B cell (primary cell): ENCODE results near the gene UNC119. TPM values are rescaled to one million over a fixed set of nuclear protein-coding genes. Genes with fewer than 3 reads are reported as not detected.

Experiments used
- ATAC-seq: fragments of 200-7000 bp; cut with Tn5 transposase; one replicate; pipeline ENCODE4 v1.10.0; 2021; ENCODE audit warnings: low read depth, mild to moderate bottlenecking, moderate number of reproducible peaks, moderate library complexity
- CTCF ChIA-PET: fragments of 350-600 bp; sonication (Branson Sonifier 250); formaldehyde crosslinking; loops from one replicate; lab custom pipeline; 2021; ENCODE audit warnings: antibody characterized with exemption, inconsistent platforms; lab: Charles Lee
- POLR2A ChIA-PET: fragments of 350-600 bp; sonication (Branson Sonifier 250); formaldehyde crosslinking; loops from one replicate; lab custom pipeline; 2021; ENCODE audit warnings: antibody characterized with exemption; lab: Charles Lee
- DNase-seq: peaks from one replicate; pipeline ENCODE4 v3.0.0; 2013
- H2AFZ ChIP-seq: 2 replicates; pipeline ENCODE4 v1.6.1; 2012; ENCODE audit warnings: mild to moderate bottlenecking, low read depth, low read length; ENCODE audit not compliant: insufficient read depth, poor library complexity, severe bottlenecking
- H3K27ac ChIP-seq, 2 donors: 1 replicate in 1 of 2; 2 replicates in 1 of 2; pipeline ENCODE4 v1.5.1; 2012 to 2013; ENCODE audit warnings: low read length in 2 of 2, mild to moderate bottlenecking in 2 of 2, moderate library complexity in 1 of 2
- H3K27me3 ChIP-seq, 4 experiments: fragments of 200-600 bp in 1 of 4; sonication (generic) in 1 of 4; replicated peaks in 1 of 4; 1 replicate in 2 of 4; 2 replicates in 2 of 4; pipeline versions ENCODE4 v1.6.1 to v1.7.0; 2013 to 2016; ENCODE audit warnings: low read length in 3 of 4, mild to moderate bottlenecking in 2 of 4, mixed read lengths in 1 of 4, moderate library complexity in 1 of 4; ENCODE audit not compliant: insufficient read depth in 4 of 4, control insufficient read depth in 3 of 4; ENCODE audit errors: control extremely low read depth in 1 of 4
- H3K36me3 ChIP-seq, 2 experiments: replicated peaks in 1 of 2; 1 replicate in 1 of 2; 2 replicates in 1 of 2; pipeline versions ENCODE4 v1.6.1 to v1.7.1; 2013; ENCODE audit warnings: low read length in 1 of 2; ENCODE audit not compliant: insufficient read depth in 2 of 2, control insufficient read depth in 1 of 2; ENCODE audit errors: control extremely low read depth in 1 of 2, extremely low read depth in 1 of 2
- H3K4me1 ChIP-seq, 2 donors: fragments of 200-600 bp in 1 of 2; sonication (generic) in 1 of 2; 1 replicate in 1 of 2; 2 replicates in 1 of 2; pipeline versions ENCODE4 v1.5.1 to v1.6.1; 2013 to 2017; ENCODE audit warnings: low read length in 2 of 2; ENCODE audit not compliant: control insufficient read depth in 2 of 2, insufficient read depth in 2 of 2
- H3K4me2 ChIP-seq: replicated peaks from 2 replicates; pipeline ENCODE3; 2012; ENCODE audit warnings: mild to moderate bottlenecking, low read depth, low read length; ENCODE audit not compliant: poor library complexity, severe bottlenecking
- H3K4me3 ChIP-seq, 5 experiments: fragments of 200-600 bp in 1 of 5; sonication (generic) in 1 of 5; 1 replicate in 3 of 5; 2 replicates in 2 of 5; pipeline versions ENCODE4 v1.5.1 to v1.7.0; 2011 to 2016; ENCODE audit warnings: low read length in 4 of 5, mild to moderate bottlenecking in 4 of 5, low read depth in 2 of 5, control low read depth in 1 of 5, moderate library complexity in 1 of 5; ENCODE audit not compliant: insufficient read depth in 1 of 5; ENCODE audit errors: control extremely low read depth in 1 of 5, extremely low read depth in 1 of 5
- H3K79me2 ChIP-seq: fragments of 200-600 bp; sonication (generic); one replicate; pipeline ENCODE4 v1.6.0; 2016; ENCODE audit warnings: low read length; ENCODE audit not compliant: control insufficient read depth, insufficient read depth
- H3K9ac ChIP-seq: fragments of 200-600 bp; sonication (generic); 2 replicates; pipeline ENCODE4 v1.6.1; 2017; ENCODE audit warnings: mild to moderate bottlenecking, low read length, moderate library complexity
- H3K9me3 ChIP-seq, 3 donors: one replicate each; pipeline versions ENCODE4 v1.6.1 to v1.7.1; 2013; ENCODE audit warnings: low read length in 2 of 3; ENCODE audit not compliant: control insufficient read depth in 2 of 3, insufficient read depth in 1 of 3; ENCODE audit errors: control extremely low read depth in 1 of 3
- H4K20me1 ChIP-seq: 2 replicates; pipeline ENCODE4 v1.6.0; 2012; ENCODE audit warnings: mild to moderate bottlenecking, low read length; ENCODE audit not compliant: insufficient read depth, control insufficient read depth, poor library complexity, severe bottlenecking
- H3K27ac Mint-ChIP-seq: one replicate; pipeline ENCODE4 v1.8.0; 2021; ENCODE audit warnings: mixed read lengths
- H3K27me3 Mint-ChIP-seq: one replicate; pipeline ENCODE4 v1.8.0; 2021; ENCODE audit warnings: mixed read lengths
- H3K4me1 Mint-ChIP-seq: one replicate; pipeline ENCODE4 v1.8.0; 2021; ENCODE audit warnings: mixed read lengths
- H3K4me3 Mint-ChIP-seq: one replicate; pipeline ENCODE4 v1.8.0; 2021; ENCODE audit warnings: mixed read lengths
- H3K9me3 Mint-ChIP-seq: one replicate; pipeline ENCODE4 v1.8.0; 2022; ENCODE audit warnings: mixed read lengths; ENCODE audit not compliant: insufficient read depth
- EZH2 ChIP-seq: IDR thresholded peaks from 2 replicates; pipeline ENCODE4 v1.6.1; 2012; ENCODE audit warnings: borderline replicate concordance, low read depth, mild to moderate bottlenecking, moderate library complexity, low read length; ENCODE audit not compliant: insufficient read depth, poor library complexity, severe bottlenecking
- WGBS: methylation state at CpG from one replicate; pipeline ENCODE4 v1.1.5; 2013; ENCODE audit warnings: missing lambda C conversion rate; ENCODE audit not compliant: insufficient coverage; 5-methylcytosine and 5-hydroxymethylcytosine counted together
- intact Hi-C: fragments of 100-400 bp; cut with micrococcal nuclease; formaldehyde crosslinking; loops from one replicate; pipeline ENCODE4 v1.10.0; 2022
- polyA plus RNA-seq: library from polyadenylated mRNA; depleted of rRNA; stranded (reverse); fragments of >200 nt; gene quantifications from 2 replicates; pipeline ENCODE4 v1.2.3, GENCODE V29; 2012
- total RNA-seq, 2 donors: library from RNA; stranded (reverse); fragments of 120-200 nt in 1 of 2; gene quantifications; 1 replicate in 1 of 2; 2 replicates in 1 of 2; pipeline versions ENCODE4 v1.2.3 to v1.2.4, GENCODE V29; 2013 to 2022
- TF ChIP-seq, protein P1 (sequence below): fragments of 200-600 bp; IDR thresholded peaks from one replicate; pipeline ENCODE4 v1.8.0; 2022; ENCODE audit warnings: antibody characterized with exemption, mild to moderate bottlenecking

The UNC119 gene
- total and polyA plus RNA-seq, 2 donors (not counting 1 experiment from before 2014, with no cell fraction given): 75.3 to 174 TPM

DNA sequence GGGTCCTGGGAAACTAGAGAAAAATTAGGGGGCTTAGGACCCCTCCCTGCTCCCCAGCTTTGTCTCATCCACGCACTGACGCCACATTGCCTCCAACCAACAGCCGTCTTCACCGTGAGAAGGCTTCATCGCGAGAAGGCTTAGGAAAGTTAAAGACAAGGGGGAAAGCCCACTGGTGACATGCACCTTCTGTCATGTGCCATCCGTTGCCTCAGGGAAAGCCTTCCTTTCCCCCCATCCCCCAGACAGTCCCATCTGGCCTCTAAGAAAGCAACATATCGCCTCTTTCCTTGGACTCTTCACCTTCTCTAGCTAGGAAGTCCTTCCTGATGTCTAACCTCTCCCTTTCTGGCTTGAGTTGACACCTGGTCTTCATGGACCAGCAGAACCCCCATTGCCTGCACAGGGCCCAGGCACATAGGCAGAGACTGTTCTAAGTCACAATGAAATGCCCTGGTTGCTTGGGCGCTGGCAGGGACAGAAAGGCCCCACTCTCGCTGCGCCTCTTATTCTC is 44.2 kb downstream of the UNC119 start:
- no peak overlapping the region for H3K4me3 Mint-ChIP-seq
- DNase-seq: no peak
- no peaks in the 10 kb centered on the region for H3K79me2 ChIP-seq
- H3K27ac Mint-ChIP-seq: no peak overlapping the region
- H3K9me3 Mint-ChIP-seq: no peaks in the 10 kb centered on the region
- ATAC-seq: no peak
- H3K27me3 Mint-ChIP-seq: peaks cover 28% of the 10 kb centered on the region
- H3K36me3 ChIP-seq: no peaks in the 10 kb centered on the region
- H3K27ac ChIP-seq: no peak overlapping the region
- H3K9ac ChIP-seq: no peak overlapping the region
- H3K4me3 ChIP-seq: no peak overlapping the region
- H3K4me1 Mint-ChIP-seq: no peaks in the 10 kb centered on the region
- H3K4me1 ChIP-seq: no peaks in the 10 kb centered on the region
- ChIA-PET CTCF (no interaction called here), POLR2A (no interaction called here)
- no peak overlapping the region for H2AFZ ChIP-seq
- WGBS: 89% methylated on average over 11 of the region's 11 CpGs
- no peaks in the 10 kb centered on the region for H4K20me1 ChIP-seq
- H3K27me3 ChIP-seq: peaks cover 0 to 28% (median 5%) of the 10 kb centered on the region in 4 experiments
- H3K4me2 ChIP-seq: no peak overlapping the region
- no peaks in the 10 kb centered on the region for H3K9me3 ChIP-seq
- intact Hi-C loops: no loop called here
- TF ChIP-seq EZH2: no peak
- TF ChIP-seq, protein P1, sequence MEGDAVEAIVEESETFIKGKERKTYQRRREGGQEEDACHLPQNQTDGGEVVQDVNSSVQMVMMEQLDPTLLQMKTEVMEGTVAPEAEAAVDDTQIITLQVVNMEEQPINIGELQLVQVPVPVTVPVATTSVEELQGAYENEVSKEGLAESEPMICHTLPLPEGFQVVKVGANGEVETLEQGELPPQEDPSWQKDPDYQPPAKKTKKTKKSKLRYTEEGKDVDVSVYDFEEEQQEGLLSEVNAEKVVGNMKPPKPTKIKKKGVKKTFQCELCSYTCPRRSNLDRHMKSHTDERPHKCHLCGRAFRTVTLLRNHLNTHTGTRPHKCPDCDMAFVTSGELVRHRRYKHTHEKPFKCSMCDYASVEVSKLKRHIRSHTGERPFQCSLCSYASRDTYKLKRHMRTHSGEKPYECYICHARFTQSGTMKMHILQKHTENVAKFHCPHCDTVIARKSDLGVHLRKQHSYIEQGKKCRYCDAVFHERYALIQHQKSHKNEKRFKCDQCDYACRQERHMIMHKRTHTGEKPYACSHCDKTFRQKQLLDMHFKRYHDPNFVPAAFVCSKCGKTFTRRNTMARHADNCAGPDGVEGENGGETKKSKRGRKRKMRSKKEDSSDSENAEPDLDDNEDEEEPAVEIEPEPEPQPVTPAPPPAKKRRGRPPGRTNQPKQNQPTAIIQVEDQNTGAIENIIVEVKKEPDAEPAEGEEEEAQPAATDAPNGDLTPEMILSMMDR: no peak

DNA sequence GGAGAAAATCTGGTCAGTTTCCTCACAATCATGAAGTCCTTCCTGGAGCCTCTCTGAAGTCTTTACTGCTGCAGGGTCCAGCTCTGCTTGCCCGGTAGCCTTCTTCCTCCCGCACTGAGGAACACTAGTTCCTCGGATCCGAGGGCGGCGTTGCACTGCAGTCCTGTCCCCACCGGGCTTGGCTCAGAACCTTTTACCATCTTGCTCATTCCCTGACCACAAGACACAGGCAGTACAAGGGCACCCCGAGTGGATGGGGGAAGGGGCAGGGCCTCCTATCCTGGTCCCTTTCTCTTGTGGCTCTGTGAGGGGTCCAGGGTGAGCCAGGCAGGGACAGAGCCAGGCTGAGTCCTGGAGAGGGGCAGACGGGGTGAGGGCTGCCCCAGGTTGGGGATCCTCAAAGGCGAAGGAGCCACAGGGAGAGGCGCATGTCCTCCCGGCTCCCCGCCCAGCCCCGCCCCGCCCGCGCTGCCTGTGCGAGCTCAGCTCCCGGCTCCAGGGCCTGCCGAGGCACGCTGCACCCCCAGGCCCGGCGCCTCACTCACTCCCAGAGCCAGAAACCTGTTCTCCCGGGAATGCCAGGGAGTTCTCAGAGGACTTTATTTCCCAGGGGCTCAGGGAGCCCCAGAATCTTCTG is 44.7 kb downstream of the UNC119 start:
- no peak overlapping the region for H2AFZ ChIP-seq
- H3K27ac Mint-ChIP-seq: no peak overlapping the region

More for the DNA sequence above, 44.7 kb downstream of the UNC119 start:
- no peaks in the 10 kb centered on the region for H3K36me3 ChIP-seq
- no peak overlapping the region for H3K4me3 Mint-ChIP-seq
- H3K79me2 ChIP-seq: no peaks in the 10 kb centered on the region
- ChIA-PET CTCF (no interaction called here), POLR2A (no interaction called here)
- peaks cover 0 to 28% (median 5%) of the 10 kb centered on the region in 4 experiments for H3K27me3 ChIP-seq
- no peak overlapping the region for H3K4me3 ChIP-seq
- H3K27me3 Mint-ChIP-seq: peaks cover 26% of the 10 kb centered on the region
- TF ChIP-seq, protein P1: no peak
- TF ChIP-seq EZH2: no peak
- no peak overlapping the region for H3K9ac ChIP-seq
- H3K4me1 Mint-ChIP-seq: no peaks in the 10 kb centered on the region
- H3K9me3 ChIP-seq: no peaks in the 10 kb centered on the region
- H3K4me1 ChIP-seq: no peaks in the 10 kb centered on the region
- WGBS: 78% methylated on average over 21 of the region's 24 CpGs
- ATAC-seq (no peak), DNase-seq (no peak)
- H3K9me3 Mint-ChIP-seq: no peaks in the 10 kb centered on the region
- intact Hi-C loops: no loop called here
- H4K20me1 ChIP-seq: no peaks in the 10 kb centered on the region
- H3K4me2 ChIP-seq: no peak overlapping the region
- no peak overlapping the region for H3K27ac ChIP-seq
